CD4-positive, alpha-beta T cell treated with Interleukin-4 for 4 hours (primary cell): Measurements from ENCODE around the gene OTUD5.
"Not testable (repeated sequence)": the region's sequence is repeated elsewhere in the genome, so short reads cannot be mapped to it uniquely, and the experiment has no call there.

ENCODE experiments used
- DNase-seq: peaks from one replicate; pipeline ENCODE4 v3.0.0-alpha.2; 2020

Gene OTUD5

DNA sequence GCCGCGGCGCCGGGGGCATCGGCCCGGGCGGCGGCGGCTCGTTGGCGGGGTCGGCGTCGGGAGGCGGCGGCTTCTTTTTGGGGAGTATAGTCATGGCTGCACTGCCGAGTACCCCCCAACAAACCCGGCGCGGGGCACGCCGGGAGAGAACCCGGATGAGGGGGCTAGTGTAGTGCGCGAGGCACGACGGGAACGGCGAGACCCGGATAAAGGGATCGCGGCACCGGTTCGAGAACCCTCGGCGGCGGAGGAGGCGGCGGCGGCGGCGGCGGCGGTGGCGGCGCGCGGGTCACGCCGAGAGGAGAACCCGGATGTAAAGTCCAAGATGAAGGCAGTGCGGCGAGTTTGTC, at the start of gene OTUD5:
Gene OTUD5 (minus strand): TSS at position 131 of the 350 bp plus-strand sequence. CDS start 37 bp downstream, at position 94.
- peak; percentile 83 for DNase-seq

GRCh38 chrX:49003696-49004095, 46.3 kb upstream of the OTUD5 start:
- no peak for DNase-seq

- DNase-seq: peak; percentile 91
Measured at GRCh38 chrX:49002091-49002935, 44.9 kb upstream of the OTUD5 start, which contains the start of gene GRIPAP1. Gene GRIPAP1, minus strand, starts transcription at chrX:49002264. Its CDS starts 35 bp downstream, at chrX:49002229.

DNA sequence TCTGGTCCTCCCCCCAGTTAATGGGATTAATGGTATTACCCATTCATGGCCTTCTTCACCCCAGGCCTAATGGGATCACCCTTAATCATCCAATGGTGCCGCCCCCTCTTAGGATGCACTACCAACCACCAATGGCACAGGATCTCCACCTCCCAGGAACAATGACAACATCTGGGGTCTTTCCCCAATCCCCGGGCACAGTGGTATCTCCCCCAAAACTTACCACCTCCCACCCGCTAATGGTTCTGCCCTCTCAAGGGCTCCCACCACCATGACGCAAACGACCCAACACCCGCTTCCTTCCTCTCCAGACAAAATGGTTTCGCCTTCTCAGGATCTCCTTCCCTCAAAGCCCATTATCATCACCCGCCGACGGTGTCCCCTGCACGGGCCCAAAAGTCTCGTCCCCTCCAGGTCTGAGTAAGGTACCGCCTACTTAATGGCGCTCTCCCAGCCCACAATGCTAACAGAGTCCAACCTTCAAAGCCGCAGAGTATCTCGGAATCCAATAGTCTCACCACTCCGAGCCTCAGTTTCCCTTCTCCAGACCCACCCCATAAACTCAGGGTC, 44.2 kb upstream of the OTUD5 start:
- peak; percentile 54 for DNase-seq

DNA sequence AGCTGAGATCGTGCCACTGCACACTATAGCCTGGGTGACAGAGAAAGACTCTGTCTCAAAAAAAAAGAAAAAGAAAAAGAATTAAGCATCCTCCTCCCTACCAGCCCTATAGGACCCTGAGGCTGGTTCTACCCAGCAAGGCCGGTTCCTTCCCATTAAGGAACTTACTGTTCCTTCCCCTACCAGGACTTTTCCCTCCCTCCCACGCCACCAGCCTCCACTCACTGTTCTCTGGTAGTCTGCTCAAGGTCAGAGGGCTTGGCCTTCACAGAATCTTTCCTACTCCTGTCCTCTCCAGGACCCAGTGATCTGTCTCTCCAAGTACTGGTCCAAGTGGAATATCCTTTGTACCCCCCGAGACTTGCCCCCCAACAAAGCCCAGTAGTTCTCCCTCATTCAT, 43.2 kb upstream of the OTUD5 start:
- no peak for DNase-seq

- DNase-seq: no peak
Measured at GRCh38 chrX:48999030-48999429, 41.6 kb upstream of the OTUD5 start.

GRCh38 chrX:48998391-48998790, 41.0 kb upstream of the OTUD5 start:
- DNase-seq: no peak

- no peak for DNase-seq
Measured at GRCh38 chrX:48997865-48998264, 40.5 kb upstream of the OTUD5 start.

DNA sequence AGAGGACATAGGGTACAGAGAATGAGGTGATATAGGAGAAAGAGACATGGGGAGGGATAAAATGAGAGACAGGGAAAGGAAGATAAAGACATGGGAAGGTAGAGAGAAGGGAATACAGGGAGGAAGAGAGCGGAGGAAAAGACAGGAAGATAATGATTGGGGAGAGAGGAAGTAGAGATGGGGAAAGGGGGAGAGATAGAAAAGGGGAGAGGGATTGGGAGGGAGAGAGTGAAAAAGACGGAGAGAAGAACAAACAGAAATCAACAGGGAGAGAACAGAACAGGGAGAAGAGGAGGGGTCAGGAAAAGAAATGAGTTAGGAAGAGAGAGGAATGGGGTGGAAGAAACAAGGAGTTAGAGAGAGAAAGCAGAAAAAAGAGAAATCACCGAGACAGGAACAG, 40.0 kb upstream of the OTUD5 start:
- DNase-seq: no peak

DNA sequence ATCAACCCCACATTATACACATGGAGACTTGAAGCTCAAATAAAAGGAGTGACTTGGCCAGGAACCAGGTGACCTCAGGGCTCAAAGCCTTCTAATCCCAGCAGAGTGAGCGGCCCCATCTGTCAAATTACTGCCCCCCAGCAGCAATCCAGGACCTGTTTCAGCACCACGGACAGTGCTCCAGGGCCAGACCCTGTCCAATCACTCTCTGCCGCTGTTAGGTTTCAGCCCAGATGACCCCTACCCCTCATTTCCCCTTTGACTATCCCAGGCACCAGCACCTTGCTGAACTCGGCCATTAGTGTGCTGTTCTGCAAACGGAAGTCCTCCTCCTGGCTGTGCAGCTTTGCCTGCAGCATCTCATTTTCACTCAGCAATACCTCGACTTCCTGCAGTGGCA, 39.6 kb upstream of the OTUD5 start:
- no peak for DNase-seq

GRCh38 chrX:48992341-48992740, 34.9 kb upstream of the OTUD5 start:
- DNase-seq: no peak

GRCh38 chrX:48989483-48989882, 32.1 kb upstream of the OTUD5 start:
- DNase-seq: no peak

- no peak for DNase-seq
Measured at GRCh38 chrX:48983896-48984295, 26.5 kb upstream of the OTUD5 start.

GRCh38 chrX:48983081-48983480, 25.7 kb upstream of the OTUD5 start:
- DNase-seq: no peak

GRCh38 chrX:48981178-48981577, 23.8 kb upstream of the OTUD5 start:
- DNase-seq: no peak

- not testable (repeated sequence) for DNase-seq
Measured at GRCh38 chrX:48980341-48980740, 22.9 kb upstream of the OTUD5 start.

DNA sequence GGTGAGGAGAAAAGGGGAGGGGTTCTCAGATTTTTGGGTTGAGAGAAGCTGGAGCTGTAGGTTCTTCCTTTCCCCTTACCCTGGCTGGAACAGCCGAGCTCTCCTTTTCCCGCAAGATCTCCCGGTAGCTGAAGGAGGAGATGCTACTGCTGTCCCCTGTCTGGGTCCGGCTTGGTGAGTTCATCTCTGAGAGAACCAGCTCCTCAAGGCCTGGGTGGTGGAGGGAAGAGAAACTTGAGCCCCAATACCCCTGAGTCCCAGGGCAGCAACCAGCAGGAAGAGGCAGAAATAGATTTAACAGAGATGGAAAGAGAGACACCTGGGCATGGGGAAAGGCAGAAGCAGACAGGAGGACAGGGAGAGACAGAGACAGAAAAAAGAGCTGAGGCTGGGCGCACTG, 20.8 kb upstream of the OTUD5 start:
- no peak for DNase-seq

- no peak for DNase-seq
Measured at GRCh38 chrX:48976086-48976485, 18.7 kb upstream of the OTUD5 start.

GRCh38 chrX:48975541-48975940, 18.1 kb upstream of the OTUD5 start:
- no peak for DNase-seq

GRCh38 chrX:48975041-48975440, 17.6 kb upstream of the OTUD5 start:
- no peak for DNase-seq

DNA sequence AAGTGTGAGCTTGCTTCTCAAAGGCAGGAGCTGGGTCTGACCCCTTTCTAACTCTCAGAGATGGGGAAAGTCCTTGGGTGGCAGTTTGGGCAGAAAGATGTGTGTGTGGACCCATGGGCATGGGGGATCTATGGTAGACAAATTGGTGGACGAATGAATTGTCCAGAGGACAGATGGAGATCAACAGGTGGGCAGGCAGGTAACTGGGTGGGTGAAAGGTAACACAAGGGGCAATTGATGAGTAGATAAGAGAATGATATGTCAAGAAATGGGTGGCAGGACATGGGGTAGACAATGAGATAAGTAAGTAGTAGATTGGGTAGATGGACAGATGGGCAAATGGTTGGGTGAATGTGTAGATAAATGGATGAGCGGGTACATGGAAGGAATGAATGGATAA, 17.2 kb upstream of the OTUD5 start:
- no peak for DNase-seq

DNA sequence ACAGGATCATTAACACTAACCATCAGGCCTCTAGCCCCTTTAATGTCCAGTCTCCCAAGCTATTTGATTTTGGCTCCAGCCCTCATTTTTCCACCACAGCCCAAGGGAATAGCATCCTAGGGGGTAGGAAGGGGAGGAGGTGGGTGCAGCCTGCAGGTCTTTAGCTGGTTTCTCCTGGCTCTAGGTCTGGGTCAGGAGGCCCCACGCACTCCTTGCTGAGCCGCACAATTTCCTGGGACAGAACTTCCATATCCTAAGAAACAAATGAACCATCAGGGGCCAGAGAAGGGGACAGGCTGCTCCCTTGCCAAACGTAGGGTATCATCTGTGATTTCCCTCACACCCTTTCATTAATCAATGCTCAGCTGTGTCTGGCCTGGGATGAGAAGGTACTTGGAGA, 16.6 kb upstream of the OTUD5 start:
- DNase-seq: no peak

- peak; percentile 25 for DNase-seq
Measured at GRCh38 chrX:48972220-48973164, 15.1 kb upstream of the OTUD5 start.
